ENCODE data around the gene CENPC.
"Not testable (repeated sequence)": the region's sequence is repeated elsewhere in the genome, so short reads cannot be mapped to it uniquely, and the experiment has no call there.

Gene CENPC

GRCh38 chr4:67554096-67554495, 8.8 kb upstream of the CENPC start:
- H3K9ac ChIP-seq: no peak overlapping the region
- no peak for TF ChIP-seq Cebpa-rat (IDR thresholded peaks at IDR 0.05)
- no peaks in the 10 kb centered on the region for H4K20me1 ChIP-seq
- no peaks in the 10 kb centered on the region for H3K36me3 ChIP-seq
- H3K27me3 ChIP-seq: no peaks in the 10 kb centered on the region
- H3K4me1 ChIP-seq: peaks cover 39% of the 10 kb centered on the region
- no peak overlapping the region for H3K27ac ChIP-seq
- no peak overlapping the region for H3K4me2 ChIP-seq
- H3K4me3 ChIP-seq: no peak overlapping the region
- no peaks in the 10 kb centered on the region for H3K9me3 ChIP-seq

GRCh38 chr4:67552146-67552792, 7.0 kb upstream of the CENPC start:
- H3K4me2 ChIP-seq: peak overlapping the region; percentile 23
- not testable (repeated sequence) for H4K20me1 ChIP-seq, H3K9ac ChIP-seq, H3K27me3 ChIP-seq, H3K4me3 ChIP-seq, H3K36me3 ChIP-seq, H3K9me3 ChIP-seq, H3K27ac ChIP-seq
- peaks cover 28% of the 10 kb centered on the region for H3K4me1 ChIP-seq

- Histone ChIP-seq H3K4me3 (no peak overlapping the region), H3K4me1 (peaks cover 38% of the 10 kb centered on the region), H3K27ac (no peak overlapping the region), H3K4me2 (peak overlapping the region; percentile 56), H4K20me1 (no peaks in the 10 kb centered on the region), H3K27me3 (no peaks in the 10 kb centered on the region), H3K9ac (no peak overlapping the region), H3K9me3 (no peaks in the 10 kb centered on the region), H3K36me3 (no peaks in the 10 kb centered on the region)
- TF ChIP-seq Cebpa-rat (IDR thresholded peaks at IDR 0.05): no peak
Measured at GRCh38 chr4:67550857-67551256, 5.6 kb upstream of the CENPC start.

GRCh38 chr4:67550451-67550850, 5.1 kb upstream of the CENPC start:
- no peak overlapping the region for H3K9ac ChIP-seq
- H3K4me1 ChIP-seq: peaks cover 38% of the 10 kb centered on the region
- peak overlapping the region; percentile 49 for H3K4me3 ChIP-seq
- peak overlapping the region; percentile 22; the same call in 1 of the 2 replicates for H3K27ac ChIP-seq
- H4K20me1 ChIP-seq: no peaks in the 10 kb centered on the region
- no peaks in the 10 kb centered on the region for H3K36me3 ChIP-seq
- TF ChIP-seq Cebpa-rat (IDR thresholded peaks at IDR 0.05): no peak
- no peaks in the 10 kb centered on the region for H3K9me3 ChIP-seq
- no peaks in the 10 kb centered on the region for H3K27me3 ChIP-seq
- H3K4me2 ChIP-seq: peak overlapping the region; percentile 56

GRCh38 chr4:67549123-67549522, 3.8 kb upstream of the CENPC start:
- no peaks in the 10 kb centered on the region for H3K36me3 ChIP-seq
- peaks cover 2% of the 10 kb centered on the region; the same call in 1 of the 2 replicates for H4K20me1 ChIP-seq
- H3K9me3 ChIP-seq: no peaks in the 10 kb centered on the region
- peaks cover 41% of the 10 kb centered on the region for H3K4me1 ChIP-seq
- no peak overlapping the region for H3K9ac ChIP-seq
- H3K27ac ChIP-seq: no peak overlapping the region
- H3K4me2 ChIP-seq: no peak overlapping the region
- H3K4me3 ChIP-seq: no peak overlapping the region
- no peaks in the 10 kb centered on the region for H3K27me3 ChIP-seq
- TF ChIP-seq Cebpa-rat (IDR thresholded peaks at IDR 0.05): no peak

- H3K4me2 ChIP-seq: peak overlapping the region; percentile 83
- H3K9me3 ChIP-seq: no peaks in the 10 kb centered on the region
- no peak overlapping the region for H3K27ac ChIP-seq
- no peak for TF ChIP-seq Cebpa-rat (IDR thresholded peaks at IDR 0.05)
- H3K4me1 ChIP-seq: peaks cover 50% of the 10 kb centered on the region
- no peak overlapping the region for H3K4me3 ChIP-seq
- peaks cover 16% of the 10 kb centered on the region; the same call in 1 of the 2 replicates for H4K20me1 ChIP-seq
- no peaks in the 10 kb centered on the region for H3K27me3 ChIP-seq
- H3K36me3 ChIP-seq: peaks cover 13% of the 10 kb centered on the region
- no peak overlapping the region for H3K9ac ChIP-seq
Measured at GRCh38 chr4:67546971-67547370, 1.7 kb upstream of the CENPC start.

GRCh38 chr4:67546004-67546356, 677 bp upstream of the CENPC start:
- no peaks in the 10 kb centered on the region for H3K9me3 ChIP-seq
- TF ChIP-seq Cebpa-rat (IDR thresholded peaks at IDR 0.05): no peak
- H4K20me1 ChIP-seq: peaks cover 16% of the 10 kb centered on the region; the same call in 1 of the 2 replicates
- H3K9ac ChIP-seq: peak overlapping the region; percentile 79
- peak overlapping the region; percentile 79 for H3K4me3 ChIP-seq
- peaks cover 23% of the 10 kb centered on the region for H3K36me3 ChIP-seq
- H3K27ac ChIP-seq: peak overlapping the region; percentile 74
- H3K27me3 ChIP-seq: no peaks in the 10 kb centered on the region
- peaks cover 41% of the 10 kb centered on the region for H3K4me1 ChIP-seq
- peak overlapping the region; percentile 83 for H3K4me2 ChIP-seq

- Histone ChIP-seq H3K9me3 (no peaks in the 10 kb centered on the region), H3K27ac (no peak overlapping the region), H3K4me3 (no peak overlapping the region), H3K9ac (no peak overlapping the region), H3K4me1 (peaks cover 27% of the 10 kb centered on the region), H3K4me2 (no peak overlapping the region), H3K27me3 (no peaks in the 10 kb centered on the region), H4K20me1 (peaks cover 16% of the 10 kb centered on the region; the same call in 1 of the 2 replicates), H3K36me3 (peaks cover 61% of the 10 kb centered on the region)
- no peak for TF ChIP-seq Cebpa-rat (IDR thresholded peaks at IDR 0.05)
Measured at GRCh38 chr4:67542076-67542475, 3.2 kb downstream of the CENPC start.

GRCh38 chr4:67539830-67540229, 5.5 kb downstream of the CENPC start:
- Histone ChIP-seq H3K27me3 (no peaks in the 10 kb centered on the region), H3K9me3 (0 out of 2 replicates have a peak, but pooled peaks cover under 1% of the 10 kb centered on the region), H3K9ac (no peak overlapping the region), H3K4me1 (peaks cover 17% of the 10 kb centered on the region), H3K4me3 (no peak overlapping the region), H3K27ac (no peak overlapping the region), H3K36me3 (peaks cover 82% of the 10 kb centered on the region), H4K20me1 (peaks cover 16% of the 10 kb centered on the region; the same call in 1 of the 2 replicates), H3K4me2 (no peak overlapping the region)
- TF ChIP-seq Cebpa-rat (IDR thresholded peaks at IDR 0.05): no peak

- peaks cover 27% of the 10 kb centered on the region for H3K9me3 ChIP-seq
- peaks cover 92% of the 10 kb centered on the region for H3K36me3 ChIP-seq
- no peak overlapping the region for H3K9ac ChIP-seq
- H4K20me1 ChIP-seq: peaks cover 8% of the 10 kb centered on the region; the same call in 1 of the 2 replicates
- peaks cover 4% of the 10 kb centered on the region; the same call in 1 of the 2 replicates for H3K4me1 ChIP-seq
- H3K27me3 ChIP-seq: no peaks in the 10 kb centered on the region
- H3K27ac ChIP-seq: no peak overlapping the region
- H3K4me3 ChIP-seq: no peak overlapping the region
- TF ChIP-seq Cebpa-rat (IDR thresholded peaks at IDR 0.05): no peak
- H3K4me2 ChIP-seq: no peak overlapping the region
Measured at GRCh38 chr4:67535280-67535840, 9.9 kb downstream of the CENPC start.

Data from BLaER1 (cell line).